Fibroblast of skin of left biceps (primary cell): ENCODE measurements around the gene YIPF1.
"Not testable (repeated sequence)": the region's sequence is repeated elsewhere in the genome, so short reads cannot be mapped to it uniquely, and the experiment has no call there.

Source experiments
- DNase-seq, 2 experiments: peaks; one replicate each; pipeline ENCODE4 v3.0.0-alpha.2; 2013; ENCODE audit warnings: low read depth in 2 of 2

Gene YIPF1

GRCh38 chr1:53894644-53895043, 5.0 kb upstream of the YIPF1 start:
- DNase-seq = no peak

DNA sequence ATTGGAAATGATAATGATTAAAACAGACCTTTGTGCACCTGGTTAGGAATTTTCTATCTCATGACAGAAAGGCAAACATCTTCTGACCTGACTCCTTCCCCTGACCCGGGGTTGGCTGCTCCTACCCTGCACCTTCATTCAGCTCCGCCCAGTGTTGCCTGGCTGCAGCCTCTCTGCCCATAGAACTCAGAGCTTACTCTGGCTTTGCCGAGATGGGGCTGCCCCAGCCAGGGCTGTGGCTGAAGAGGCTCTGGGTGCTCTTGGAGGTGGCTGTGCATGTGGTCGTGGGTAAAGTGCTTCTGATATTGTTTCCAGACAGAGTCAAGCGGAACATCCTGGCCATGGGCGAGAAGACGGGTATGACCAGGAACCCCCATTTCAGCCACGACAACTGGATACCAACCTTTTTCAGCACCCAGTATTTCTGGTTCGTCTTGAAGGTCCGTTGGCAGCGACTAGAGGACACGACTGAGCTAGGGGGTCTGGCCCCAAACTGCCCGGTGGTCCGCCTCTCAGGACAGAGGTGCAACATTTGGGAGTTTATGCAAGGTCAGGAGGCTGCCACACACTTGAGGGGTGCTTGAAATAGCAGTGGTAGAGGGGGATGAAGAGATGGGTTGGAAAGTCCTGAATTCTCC, 4.5 kb upstream of the YIPF1 start, which contains the start of gene DIO1:
TSS of gene DIO1 (plus strand) at position 189 of the 638 bp plus-strand sequence. CDS start at position 213, 24 bp downstream.
- no peak for DNase-seq

GRCh38 chr1:53892911-53893310, 3.3 kb upstream of the YIPF1 start:
- DNase-seq = no peak

DNA sequence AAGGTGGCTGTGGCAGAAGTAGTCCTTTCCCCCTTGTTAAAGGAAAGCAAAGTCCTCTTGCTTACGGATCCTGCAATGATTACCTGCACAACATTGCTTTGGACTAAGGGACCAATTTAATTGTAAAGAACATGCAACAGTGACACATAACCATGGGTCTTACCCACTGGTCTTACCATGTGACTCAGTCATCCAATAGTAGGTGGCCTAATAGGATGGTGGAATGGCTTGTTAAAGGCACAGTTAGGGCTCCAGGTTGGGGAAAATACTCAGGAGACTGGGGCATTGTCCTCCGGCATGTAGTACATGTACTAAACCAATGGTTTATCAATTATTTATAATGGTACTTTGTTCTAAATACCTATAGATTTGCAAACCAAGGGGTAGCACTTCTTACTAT, 2.1 kb upstream of the YIPF1 start:
- DNase-seq = no peak

DNA sequence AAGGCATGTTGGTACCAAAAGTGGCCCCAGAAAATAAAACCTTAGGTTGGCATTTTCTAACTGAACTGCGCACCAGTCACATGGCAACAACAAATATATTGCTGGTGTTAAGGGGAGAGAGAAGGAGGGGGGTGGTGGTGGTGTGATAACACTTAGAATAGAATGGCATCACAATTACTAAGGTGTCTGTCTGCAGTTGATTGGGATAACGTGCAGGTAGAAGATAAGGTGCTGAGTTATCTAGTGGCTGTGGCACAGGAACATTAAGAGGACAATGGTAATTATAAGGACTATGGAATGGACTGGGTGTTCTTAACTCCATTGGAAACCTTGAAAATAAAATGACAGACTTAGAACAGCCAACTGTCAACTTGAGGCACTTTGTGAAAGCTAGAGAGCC, 1.4 kb upstream of the YIPF1 start:
- DNase-seq = no peak

GRCh38 chr1:53890522-53890941, 935 bp upstream of the YIPF1 start:
- DNase-seq = no peak

DNA sequence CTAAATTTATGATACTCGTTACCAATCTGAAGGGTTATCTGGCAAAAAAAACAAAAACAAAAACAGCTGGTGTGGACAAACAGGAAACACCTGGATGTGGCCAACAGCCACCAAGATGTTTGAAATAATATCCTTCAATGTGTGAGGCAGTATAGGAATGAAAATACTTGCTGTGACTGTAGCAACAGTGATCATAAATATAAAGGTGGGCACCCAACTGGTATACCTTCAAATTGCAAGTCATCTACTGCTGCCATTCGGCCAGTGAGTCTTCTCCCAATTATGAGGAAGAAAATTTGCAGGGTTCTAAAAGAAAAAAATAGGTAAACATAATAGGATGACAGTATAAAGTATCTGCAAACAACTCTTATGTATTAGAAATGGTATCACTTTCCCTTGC, 916 bp downstream of the YIPF1 start:
- DNase-seq = no peak

DNA sequence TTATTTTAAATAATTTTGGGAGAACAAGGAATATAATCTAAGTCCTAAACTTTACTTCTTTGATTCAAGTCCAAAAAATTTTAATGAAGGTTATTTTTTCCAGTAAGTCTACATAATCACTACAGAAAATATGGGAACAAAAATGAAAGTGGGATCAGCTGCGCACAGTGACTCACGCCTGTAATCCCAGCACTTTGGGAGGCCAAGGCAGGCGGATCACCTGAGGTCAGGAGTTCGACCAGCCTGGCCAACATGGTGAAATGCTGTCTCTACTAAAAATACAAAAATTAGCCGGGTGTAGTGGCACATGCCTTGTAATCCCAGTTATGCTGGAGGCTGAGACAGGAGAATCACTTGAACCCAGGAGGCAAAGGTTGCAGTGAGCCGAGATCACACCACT, 6.0 kb downstream of the YIPF1 start:
- not testable (repeated sequence) for DNase-seq

GRCh38 chr1:53881853-53882252, 7.7 kb downstream of the YIPF1 start:
- DNase-seq = not testable (repeated sequence)

- DNase-seq = no peak
Measured at GRCh38 chr1:53878492-53879105, 11.0 kb downstream of the YIPF1 start.

GRCh38 chr1:53875150-53875549, 14.4 kb downstream of the YIPF1 start:
- DNase-seq = not testable (repeated sequence)

GRCh38 chr1:53871773-53872484, 17.7 kb downstream of the YIPF1 start:
- no peak for DNase-seq

DNA sequence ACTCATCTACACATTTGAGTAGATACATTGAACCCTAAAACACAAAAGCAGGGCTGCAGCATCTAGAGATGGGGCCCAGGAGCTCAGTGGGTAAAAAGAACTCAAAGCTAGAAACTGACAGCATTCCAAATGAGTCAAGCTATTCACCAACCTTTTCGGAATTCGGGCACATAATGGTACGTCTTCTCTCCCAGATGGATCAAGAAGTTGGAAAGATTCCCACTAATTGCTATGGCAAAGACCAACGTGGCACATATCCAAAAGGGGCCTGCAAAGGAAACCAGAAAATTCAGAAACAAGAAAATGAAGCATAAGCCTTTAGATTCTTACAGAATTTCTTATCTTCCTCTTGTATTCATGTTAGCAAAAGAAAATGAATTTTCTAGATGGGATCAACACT, 18.4 kb downstream of the YIPF1 start:
- no peak for DNase-seq

GRCh38 chr1:53869454-53870117, 20.0 kb downstream of the YIPF1 start:
- no peak for DNase-seq

GRCh38 chr1:53868565-53868964, 21.0 kb downstream of the YIPF1 start:
- no peak for DNase-seq

DNA sequence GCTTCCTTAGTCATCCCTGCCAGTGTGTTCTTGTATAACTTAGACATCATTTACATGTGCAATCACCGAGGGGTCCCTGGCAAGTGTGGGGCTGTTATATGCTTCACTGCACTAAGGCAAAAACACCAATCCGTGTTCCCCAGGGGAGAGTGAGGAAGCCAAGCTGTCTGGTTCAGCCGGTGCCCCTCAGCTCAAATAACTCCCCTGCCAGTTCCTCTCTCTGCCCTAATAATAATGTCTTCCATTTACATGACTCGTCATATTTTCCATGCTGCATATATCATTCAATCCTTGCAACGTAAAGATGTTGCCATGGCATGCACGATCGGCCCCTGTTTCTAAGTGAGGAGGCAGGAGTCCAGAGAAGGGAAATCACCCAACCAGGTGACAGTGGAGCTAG, 27.1 kb downstream of the YIPF1 start:
- DNase-seq = no peak

GRCh38 chr1:53860967-53861411, 28.6 kb downstream of the YIPF1 start:
- DNase-seq = peak; percentile 13 to 17

GRCh38 chr1:53851571-53852285, 37.9 kb downstream of the YIPF1 start:
- no peak for DNase-seq

- no peak for DNase-seq
Measured at GRCh38 chr1:53850082-53850673, 39.4 kb downstream of the YIPF1 start.

GRCh38 chr1:53847980-53848379, 41.6 kb downstream of the YIPF1 start:
- no peak for DNase-seq

- DNase-seq = no peak
Measured at GRCh38 chr1:53842347-53842746, 47.2 kb downstream of the YIPF1 start.
